Small intestine (tissue), 4 donors: ENCODE results near the gene UNC119B. TPM values are rescaled to one million over a fixed set of nuclear protein-coding genes. Genes with fewer than 3 reads are reported as not detected.

Experiments
- polyA plus RNA-seq, 4 donors: library from polyadenylated mRNA; stranded (reverse) in 3 of 4; unstranded in 1 of 4; fragments of 200-250 nt in 3 of 4; fragments of 120-200 nt in 1 of 4; gene quantifications; one replicate each; pipeline versions ENCODE4 v1.2.1 to v1.2.3, GENCODE V29; 2013
- donor health status: healthy with polysubstance abuse.
- donor health status: Bipolar disorder and iron deficiency.
- donor health status: healthy.

UNC119B gene
- polyA plus RNA-seq, 4 donors: 6.9 to 21.3 (median 13.9) TPM

Other genes with a start within 250 kb of the UNC119B start
- 100 to 1,000 TPM in 3 of 4 donors, 10 to 100 TPM in 1; 96.6 to 139 (median 123) TPM for gene SRSF9, start 240.7 kb upstream of the UNC119B start, polyA plus RNA-seq
- 100 to 1,000 TPM; 312 to 554 (median 387) TPM for gene DYNLL1, start 214.3 kb upstream of the UNC119B start, polyA plus RNA-seq
- 10 to 100 TPM; 33.2 to 50.8 (median 41.4) TPM for gene COQ5, start 181.3 kb upstream of the UNC119B start, polyA plus RNA-seq
- gene RNF10, start 176.1 kb upstream of the UNC119B start, polyA plus RNA-seq: 100 to 1,000 TPM in 3 of 4 donors, 10 to 100 TPM in 1; 76.8 to 261 (median 130) TPM
- 10 to 100 TPM; 20.0 to 59.9 (median 43.8) TPM for gene POP5, start 129.1 kb upstream of the UNC119B start, polyA plus RNA-seq
- gene CABP1, start 69.8 kb upstream of the UNC119B start, polyA plus RNA-seq: 1 to 10 TPM in 1 of 4 donors, under 1 TPM in 2, not detected in 1; 0.67 to 1.5 (median 0.74) TPM
- 100 to 1,000 TPM in 2 of 4 donors, 10 to 100 TPM in 1, 1 to 10 TPM in 1; 9.7 to 228 (median 95.8) TPM for gene MLEC, start 23.3 kb upstream of the UNC119B start, polyA plus RNA-seq
- gene ACADS, start 15.4 kb downstream of the UNC119B start, polyA plus RNA-seq: 100 to 1,000 TPM in 2 of 4 donors, 10 to 100 TPM in 2; 65.3 to 359 (median 185) TPM
- gene SPPL3, start 193.9 kb downstream of the UNC119B start, polyA plus RNA-seq: 10 to 100 TPM in 2 of 4 donors, 1 to 10 TPM in 2; 8.4 to 57.8 (median 13.7) TPM